ENCODE results near the gene CIRBP. TPM values are rescaled to one million over a fixed set of nuclear protein-coding genes. Genes with fewer than 3 reads are reported as not detected.
A peak's percentile ranks its signal among the peaks of the same experiment; 100 is the strongest.

Gene CIRBP
- total RNA-seq, 1 donor from 2014 or later = 370 TPM

DNA sequence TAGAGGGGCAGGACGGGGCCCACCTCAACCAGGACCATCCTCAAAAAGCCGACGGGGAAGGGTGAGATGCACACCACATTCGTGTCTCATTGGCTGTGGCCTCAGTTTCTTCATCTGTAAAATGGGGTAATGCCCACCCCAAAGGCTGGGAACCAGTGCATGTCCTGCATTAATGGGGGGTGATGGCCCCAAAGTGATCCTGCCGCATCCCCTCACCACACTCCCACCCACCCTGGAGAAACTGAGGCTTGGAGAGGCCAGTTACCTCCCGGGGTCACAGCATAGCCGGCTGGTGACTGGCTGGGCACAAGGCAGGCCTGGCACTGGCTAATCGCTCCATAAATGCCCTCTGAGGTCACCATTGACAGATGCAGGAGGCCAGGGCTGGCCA is 21.4 kb upstream of the CIRBP start:
- Histone ChIP-seq H3K36me3 (ENCODE audit: control insufficient read depth, insufficient read depth, low read length) (peaks cover 16% of the 10 kb centered on the region), H3K4me3 (ENCODE audit: low read depth, low read length) (peak overlapping the region; percentile 86), H3K27me3 (ENCODE audit: control insufficient read depth, insufficient read depth, low read length) (no peaks in the 10 kb centered on the region)
- DNase-seq (ENCODE audit: low read depth) (no peak), FAIRE-seq (no peak)
- no peak for TF ChIP-seq CTCF (IDR thresholded peaks at IDR 0.05; ENCODE audit: insufficient read depth, low read length, severe bottlenecking)

DNA sequence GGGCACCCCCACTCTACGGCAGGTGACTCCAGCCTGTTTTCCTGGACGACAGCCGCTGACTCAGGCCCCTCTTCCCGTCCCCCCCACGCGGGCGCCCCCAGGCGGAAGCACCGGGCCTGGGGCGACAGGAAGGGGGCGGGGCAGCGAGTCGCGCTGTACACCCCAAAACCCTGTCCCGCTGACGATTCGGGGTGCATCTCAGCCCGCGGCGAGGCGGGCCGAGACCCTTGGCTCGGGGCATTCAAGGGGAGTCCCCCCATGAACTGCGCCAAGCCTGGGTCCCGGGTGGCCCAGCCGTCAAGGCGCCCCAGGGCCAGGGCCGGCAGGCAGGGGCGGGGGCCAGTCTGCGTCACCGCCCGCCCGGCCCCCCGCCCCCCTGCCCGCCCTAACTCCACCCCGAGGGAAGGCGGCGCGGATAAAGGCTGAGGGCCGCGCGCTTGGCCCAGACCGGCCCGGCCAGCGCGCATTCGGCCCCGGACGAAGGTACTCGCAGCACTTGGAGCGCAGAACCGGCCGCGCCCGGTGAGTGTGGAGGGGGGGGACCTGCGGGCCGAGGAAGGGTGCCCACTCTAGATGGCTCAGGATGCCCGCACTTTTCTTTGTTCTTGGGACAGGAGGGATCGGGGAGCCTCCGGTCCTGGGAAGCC is 20.9 kb upstream of the CIRBP start, which contains the start of gene MIDN:
TSS of gene MIDN (plus strand) at position 445 of the 647 bp plus-strand sequence. CDS start 1,714 bp downstream, outside the sequence.
- DNase-seq (ENCODE audit: low read depth) = peak; percentile 57
- peak within 1 kb of the TSS; percentile 86 for H3K4me3 ChIP-seq (ENCODE audit: low read depth, low read length)

GRCh38 chr19:1248786-1249297 is 20.3 kb upstream of the CIRBP start:
- TF ChIP-seq CTCF (IDR thresholded peaks at IDR 0.05; ENCODE audit: insufficient read depth, low read length, severe bottlenecking) = peak; percentile 68
- no peak for FAIRE-seq
- no peak for DNase-seq (ENCODE audit: low read depth)
- Histone ChIP-seq H3K4me3 (ENCODE audit: low read depth, low read length) (peak overlapping the region; percentile 86), H3K27me3 (ENCODE audit: control insufficient read depth, insufficient read depth, low read length) (no peaks in the 10 kb centered on the region), H3K36me3 (ENCODE audit: control insufficient read depth, insufficient read depth, low read length) (peaks cover 21% of the 10 kb centered on the region)

More for the DNA sequence above, 20.9 kb upstream of the CIRBP start, which contains the start of gene MIDN:
- Histone ChIP-seq H3K36me3 (ENCODE audit: control insufficient read depth, insufficient read depth, low read length) (peaks cover 16% of the 10 kb centered on the region), H3K27me3 (ENCODE audit: control insufficient read depth, insufficient read depth, low read length) (no peaks in the 10 kb centered on the region)
- FAIRE-seq = no peak
- peak; percentile 41 for TF ChIP-seq CTCF (IDR thresholded peaks at IDR 0.05; ENCODE audit: insufficient read depth, low read length, severe bottlenecking)

DNA sequence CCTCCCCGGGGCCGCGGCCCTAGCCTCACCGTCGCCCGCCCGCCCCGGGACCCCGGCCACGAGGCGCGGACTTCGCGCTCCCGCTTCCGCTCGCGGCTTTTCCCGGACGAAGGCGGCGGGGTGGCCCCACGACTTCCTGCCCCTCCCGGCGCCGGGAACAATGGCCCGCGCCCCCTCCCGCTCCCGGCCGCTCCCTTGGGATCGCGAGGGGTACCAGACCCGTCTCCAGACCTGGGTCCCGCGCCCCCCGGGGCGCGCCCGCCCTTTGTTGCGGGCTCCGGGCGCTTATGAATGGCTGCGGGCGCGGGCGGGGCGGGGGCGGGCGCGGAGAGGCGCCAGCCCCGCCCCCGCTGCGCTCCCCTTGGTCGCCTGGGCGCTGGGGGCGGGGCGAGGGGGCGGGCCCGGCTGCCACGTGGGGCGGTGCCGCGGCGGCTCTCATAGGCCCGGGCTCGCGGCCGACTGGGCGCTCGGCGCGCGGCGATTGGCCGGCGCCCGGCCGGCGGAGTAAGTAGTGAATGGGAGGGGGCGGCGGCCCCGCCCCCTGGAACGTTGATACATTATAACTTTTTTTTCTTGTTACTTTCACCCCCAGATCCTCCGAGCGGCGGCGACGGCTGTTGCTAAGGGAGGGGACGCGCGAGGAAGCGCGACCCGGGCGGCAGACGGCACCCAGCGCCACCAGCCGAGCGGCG is 19.7 kb upstream of the CIRBP start:
- FAIRE-seq (no peak), DNase-seq (ENCODE audit: low read depth) (peak; percentile 77)
- Histone ChIP-seq H3K4me3 (ENCODE audit: low read depth, low read length) (peak overlapping the region; percentile 86), H3K27me3 (ENCODE audit: control insufficient read depth, insufficient read depth, low read length) (no peaks in the 10 kb centered on the region), H3K36me3 (ENCODE audit: control insufficient read depth, insufficient read depth, low read length) (peaks cover 24% of the 10 kb centered on the region)
- TF ChIP-seq CTCF (IDR thresholded peaks at IDR 0.05; ENCODE audit: insufficient read depth, low read length, severe bottlenecking) = no peak

DNA sequence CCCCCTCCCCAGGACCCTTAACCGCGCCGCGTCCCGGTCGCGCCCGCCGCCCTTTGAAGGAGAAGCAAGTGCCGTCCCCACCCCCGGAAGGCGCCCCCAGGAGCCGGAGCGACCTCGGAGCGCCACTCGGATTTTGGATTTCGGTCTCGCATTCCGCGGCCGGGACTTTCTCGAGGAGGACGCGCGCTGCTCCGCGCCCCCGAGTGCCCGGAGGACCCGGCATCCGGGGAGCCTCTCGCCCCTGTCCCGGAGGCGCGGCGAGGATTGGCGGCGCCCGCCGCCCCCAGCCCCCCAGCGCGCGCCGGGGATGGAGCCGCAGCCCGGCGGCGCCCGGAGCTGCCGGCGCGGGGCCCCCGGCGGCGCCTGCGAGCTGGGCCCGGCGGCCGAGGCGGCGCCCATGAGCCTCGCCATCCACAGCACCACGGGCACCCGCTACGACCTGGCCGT is 19.1 kb upstream of the CIRBP start:
- Histone ChIP-seq H3K36me3 (ENCODE audit: control insufficient read depth, insufficient read depth, low read length) (peaks cover 29% of the 10 kb centered on the region), H3K27me3 (ENCODE audit: control insufficient read depth, insufficient read depth, low read length) (no peaks in the 10 kb centered on the region), H3K4me3 (ENCODE audit: low read depth, low read length) (peak overlapping the region; percentile 75)
- TF ChIP-seq CTCF (IDR thresholded peaks at IDR 0.05; ENCODE audit: insufficient read depth, low read length, severe bottlenecking) = no peak
- DNase-seq (ENCODE audit: low read depth) (no peak), FAIRE-seq (no peak)

All from bronchial epithelial cell (primary cell).